WTC11 (cell line): ENCODE data around the gene MAX. TPM values are rescaled to one million over a fixed set of nuclear protein-coding genes. Genes with fewer than 3 reads are reported as not detected.

Source experiments
- ATAC-seq: fragments of 200-7000 bp; cut with Tn5 transposase; 2 replicates; pipeline ENCODE4 v1.10.0; 2021; ENCODE audit warnings: mild to moderate bottlenecking, moderate library complexity
- CTCF ChIA-PET: fragments of 300-600 bp; sonication (Branson Sonifier 250); formaldehyde crosslinking; loops from one replicate; lab custom pipeline; 2021; ENCODE audit warnings: antibody characterized with exemption; lab: Charles Lee
- POLR2A ChIA-PET: fragments of 350-600 bp; sonication (Branson Sonifier 250); formaldehyde crosslinking; loops from one replicate; lab custom pipeline; 2021; ENCODE audit warnings: antibody characterized with exemption; lab: Charles Lee
- DNase-seq: peaks from one replicate; pipeline ENCODE4 v3.0.0; 2021; ENCODE audit warnings: low spot score
- H3K27ac Mint-ChIP-seq: 2 replicates; pipeline ENCODE4 v1.8.0; 2021; ENCODE audit warnings: mixed read lengths
- H3K27me3 Mint-ChIP-seq: 2 replicates; pipeline ENCODE4 v1.8.0; 2021; ENCODE audit warnings: low read depth, mild to moderate bottlenecking, moderate library complexity, mixed read lengths
- H3K36me3 Mint-ChIP-seq: 2 replicates; pipeline ENCODE4 v1.8.0; 2021; ENCODE audit warnings: mixed read lengths
- H3K4me1 Mint-ChIP-seq: 2 replicates; pipeline ENCODE4 v1.8.0; 2022; ENCODE audit warnings: mixed read lengths
- H3K4me3 Mint-ChIP-seq: 2 replicates; pipeline ENCODE4 v1.8.0; 2021; ENCODE audit warnings: mild to moderate bottlenecking, moderate library complexity, mixed read lengths
- H3K9me3 Mint-ChIP-seq: 2 replicates; pipeline ENCODE4 v1.8.0; 2021; ENCODE audit warnings: mixed read lengths
- AR ChIP-seq: fragments of 250-450 bp; sonication (Bioruptor Pico); IDR thresholded peaks from 2 replicates; pipeline ENCODE4 v1.9.0; 2021; ENCODE audit warnings: mild to moderate bottlenecking
- CBFB ChIP-seq: sonication (generic); formaldehyde crosslinking; IDR thresholded peaks from 2 replicates; pipeline ENCODE4 v1.8.1; 2022; ENCODE audit warnings: mild to moderate bottlenecking, low read depth, missing genetic modification reagents
- CREB1 ChIP-seq: sonication (generic); formaldehyde crosslinking; IDR thresholded peaks from 2 replicates; pipeline ENCODE4 v1.8.0; 2023; ENCODE audit warnings: mild to moderate bottlenecking, missing genetic modification reagents
- ELF4 ChIP-seq: sonication (generic); formaldehyde crosslinking; IDR thresholded peaks from 2 replicates; pipeline ENCODE4 v1.8.1; 2022; ENCODE audit warnings: low read depth, mild to moderate bottlenecking, moderate library complexity, missing genetic modification reagents
- GRHL2 ChIP-seq: fragments of 250-450 bp; sonication (Bioruptor Pico); IDR thresholded peaks from 2 replicates; pipeline ENCODE4 v1.8.0; 2022; ENCODE audit warnings: mild to moderate bottlenecking, moderate library complexity; ENCODE audit not compliant: insufficient replicate concordance, severe bottlenecking
- HMGA2 ChIP-seq: fragments of 250-450 bp; sonication (Bioruptor Pico); IDR thresholded peaks from 2 replicates; pipeline ENCODE4 v1.4.0; 2021; ENCODE audit warnings: mild to moderate bottlenecking, moderate library complexity
- HMGXB4 ChIP-seq: sonication (generic); formaldehyde crosslinking; IDR thresholded peaks from 2 replicates; pipeline ENCODE4 v1.8.1; 2023; ENCODE audit warnings: mild to moderate bottlenecking, moderate library complexity, missing genetic modification reagents
- KAT7 ChIP-seq: sonication (generic); formaldehyde crosslinking; IDR thresholded peaks from 2 replicates; pipeline ENCODE4 v1.8.1; 2023; ENCODE audit warnings: missing genetic modification reagents, mild to moderate bottlenecking, borderline replicate concordance
- MYBL2 ChIP-seq: sonication (generic); formaldehyde crosslinking; IDR thresholded peaks from 2 replicates; pipeline ENCODE4 v1.8.1; 2023; ENCODE audit warnings: mild to moderate bottlenecking, moderate library complexity, missing genetic modification reagents
- NR3C1 ChIP-seq: sonication (generic); formaldehyde crosslinking; conservative IDR thresholded peaks from 2 replicates; pipeline ENCODE4 v1.8.1; 2023; ENCODE audit warnings: low read depth, mild to moderate bottlenecking, missing genetic modification reagents
- SMAD3 ChIP-seq: sonication (generic); formaldehyde crosslinking; IDR thresholded peaks from 2 replicates; pipeline ENCODE4 v1.8.0; 2022; ENCODE audit warnings: missing genetic modification reagents, mild to moderate bottlenecking, borderline replicate concordance
- SMAD4 ChIP-seq: sonication (generic); formaldehyde crosslinking; IDR thresholded peaks from 2 replicates; pipeline ENCODE4 v1.8.0; 2022; ENCODE audit warnings: mild to moderate bottlenecking, missing genetic modification reagents
- TP53 ChIP-seq: sonication (generic); formaldehyde crosslinking; IDR thresholded peaks from 2 replicates; pipeline ENCODE4 v1.8.1; 2023; ENCODE audit warnings: mild to moderate bottlenecking, missing genetic modification reagents
- USF1 ChIP-seq: sonication (generic); formaldehyde crosslinking; IDR thresholded peaks from 2 replicates; pipeline ENCODE4 v1.8.0; 2022; ENCODE audit warnings: mild to moderate bottlenecking, missing genetic modification reagents
- ZMAT4 ChIP-seq: fragments of 250-450 bp; sonication (Bioruptor Pico); IDR thresholded peaks from 2 replicates; pipeline ENCODE4 v1.9.0; 2021; ENCODE audit warnings: mild to moderate bottlenecking
- ZNF396 ChIP-seq: fragments of 250-450 bp; sonication (Bioruptor Pico); IDR thresholded peaks from 2 replicates; pipeline ENCODE4 v1.8.0; 2021; ENCODE audit warnings: mild to moderate bottlenecking, moderate library complexity, borderline replicate concordance
- total RNA-seq: library from RNA; stranded (reverse); gene quantifications from 3 replicates; pipeline ENCODE4 v1.2.3, GENCODE V29; 2021
- TF ChIP-seq, protein P1 (sequence below): sonication (generic); formaldehyde crosslinking; IDR thresholded peaks from 2 replicates; pipeline ENCODE4 v1.8.1; 2022; ENCODE audit warnings: missing genetic modification reagents, borderline replicate concordance
- TF ChIP-seq, protein P2 (sequence below): sonication (generic); formaldehyde crosslinking; conservative IDR thresholded peaks from 2 replicates; pipeline ENCODE4 v1.8.1; 2022; ENCODE audit warnings: mild to moderate bottlenecking, missing genetic modification reagents
- TF ChIP-seq, protein P3 (sequence below): sonication (generic); formaldehyde crosslinking; IDR thresholded peaks from 2 replicates; pipeline ENCODE4 v1.8.1; 2022; ENCODE audit warnings: low read depth, mild to moderate bottlenecking, moderate library complexity, missing genetic modification reagents, borderline replicate concordance

Gene MAX
- total RNA-seq, 1 experiment from 2014 or later: 58.5 TPM

GRCh38 chr14:65080960-65081747, 21.2 kb downstream of the MAX start:
- DNase-seq: no peak
- TF ChIP-seq, protein P1, sequence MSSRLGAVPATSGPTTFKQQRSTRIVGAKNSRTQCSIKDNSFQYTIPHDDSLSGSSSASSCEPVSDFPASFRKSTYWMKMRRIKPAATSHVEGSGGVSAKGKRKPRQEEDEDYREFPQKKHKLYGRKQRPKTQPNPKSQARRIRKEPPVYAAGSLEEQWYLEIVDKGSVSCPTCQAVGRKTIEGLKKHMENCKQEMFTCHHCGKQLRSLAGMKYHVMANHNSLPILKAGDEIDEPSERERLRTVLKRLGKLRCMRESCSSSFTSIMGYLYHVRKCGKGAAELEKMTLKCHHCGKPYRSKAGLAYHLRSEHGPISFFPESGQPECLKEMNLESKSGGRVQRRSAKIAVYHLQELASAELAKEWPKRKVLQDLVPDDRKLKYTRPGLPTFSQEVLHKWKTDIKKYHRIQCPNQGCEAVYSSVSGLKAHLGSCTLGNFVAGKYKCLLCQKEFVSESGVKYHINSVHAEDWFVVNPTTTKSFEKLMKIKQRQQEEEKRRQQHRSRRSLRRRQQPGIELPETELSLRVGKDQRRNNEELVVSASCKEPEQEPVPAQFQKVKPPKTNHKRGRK (CRISPR knock-in tag): no peak
- TF ChIP-seq, protein P2, sequence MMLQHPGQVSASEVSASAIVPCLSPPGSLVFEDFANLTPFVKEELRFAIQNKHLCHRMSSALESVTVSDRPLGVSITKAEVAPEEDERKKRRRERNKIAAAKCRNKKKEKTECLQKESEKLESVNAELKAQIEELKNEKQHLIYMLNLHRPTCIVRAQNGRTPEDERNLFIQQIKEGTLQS (CRISPR knock-in tag): no peak
- TF ChIP-seq ELF4 (CRISPR knock-in tag) (no peak), TP53 (CRISPR knock-in tag) (no peak)
- TF ChIP-seq, protein P3, sequence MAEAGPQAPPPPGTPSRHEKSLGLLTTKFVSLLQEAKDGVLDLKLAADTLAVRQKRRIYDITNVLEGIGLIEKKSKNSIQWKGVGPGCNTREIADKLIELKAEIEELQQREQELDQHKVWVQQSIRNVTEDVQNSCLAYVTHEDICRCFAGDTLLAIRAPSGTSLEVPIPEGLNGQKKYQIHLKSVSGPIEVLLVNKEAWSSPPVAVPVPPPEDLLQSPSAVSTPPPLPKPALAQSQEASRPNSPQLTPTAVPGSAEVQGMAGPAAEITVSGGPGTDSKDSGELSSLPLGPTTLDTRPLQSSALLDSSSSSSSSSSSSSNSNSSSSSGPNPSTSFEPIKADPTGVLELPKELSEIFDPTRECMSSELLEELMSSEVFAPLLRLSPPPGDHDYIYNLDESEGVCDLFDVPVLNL (CRISPR knock-in tag): no peak
- TF ChIP-seq, all 79 proteins: peak for 0
- POLR2A ChIA-PET: no interaction called here
- Mint-ChIP-seq H3K27ac (no peak overlapping the region), H3K36me3 (peaks cover 49% of the 10 kb centered on the region), H3K4me3 (no peak overlapping the region), H3K9me3 (peaks cover 10% of the 10 kb centered on the region), H3K4me1 (peaks cover 21% of the 10 kb centered on the region), H3K27me3 (no peaks in the 10 kb centered on the region; the same call in 1 of the 2 replicates)
- no peak for ATAC-seq
- CTCF ChIA-PET: no interaction called here

GRCh38 chr14:65079768-65080167, 22.5 kb downstream of the MAX start:
- ATAC-seq: no peak
- no peak for DNase-seq
- Mint-ChIP-seq H3K27ac (no peak overlapping the region), H3K36me3 (peaks cover 45% of the 10 kb centered on the region), H3K4me1 (peaks cover 21% of the 10 kb centered on the region), H3K4me3 (no peak overlapping the region), H3K27me3 (no peaks in the 10 kb centered on the region), H3K9me3 (no peaks in the 10 kb centered on the region)
- TF ChIP-seq MYBL2 (CRISPR knock-in tag): no peak
- ChIA-PET CTCF (no interaction called here), POLR2A (no interaction called here)

DNA sequence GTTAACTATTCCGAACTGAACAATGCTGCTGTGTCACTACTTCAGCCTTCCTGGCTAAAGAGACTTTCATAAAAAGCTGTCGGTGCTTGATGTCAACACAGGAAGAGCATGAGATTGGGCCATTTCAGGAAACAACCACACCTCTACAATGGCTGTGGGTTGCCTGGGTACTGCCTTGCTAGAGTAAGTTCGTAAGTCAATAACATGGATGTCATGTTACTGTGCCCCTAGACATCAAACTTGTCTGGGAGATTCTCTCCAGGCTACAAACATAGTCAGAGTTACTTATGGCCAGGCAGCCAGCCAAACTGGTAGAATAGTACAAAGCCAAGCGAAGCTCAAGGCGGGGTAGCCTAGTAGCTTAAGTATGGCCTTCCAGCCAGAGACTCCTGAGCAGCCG, 23.1 kb downstream of the MAX start:
- Mint-ChIP-seq H3K27ac (no peak overlapping the region), H3K27me3 (no peaks in the 10 kb centered on the region), H3K9me3 (no peaks in the 10 kb centered on the region), H3K36me3 (peaks cover 41% of the 10 kb centered on the region), H3K4me3 (no peak overlapping the region), H3K4me1 (peaks cover 21% of the 10 kb centered on the region)
- DNase-seq (no peak), ATAC-seq (no peak)
- TF ChIP-seq CBFB (CRISPR knock-in tag) (no peak), GRHL2 (no peak), ZNF396 (CRISPR knock-in tag) (no peak), ZMAT4 (CRISPR knock-in tag) (no peak), AR (CRISPR knock-in tag) (no peak), HMGA2 (CRISPR knock-in tag) (no peak), SMAD4 (CRISPR knock-in tag) (no peak), HMGXB4 (CRISPR knock-in tag) (no peak), NR3C1 (CRISPR knock-in tag) (no peak), USF1 (CRISPR knock-in tag) (no peak), MYBL2 (CRISPR knock-in tag) (no peak), KAT7 (no peak), CREB1 (CRISPR knock-in tag) (no peak), SMAD3 (CRISPR knock-in tag) (no peak)
- TF ChIP-seq, protein P2 (CRISPR knock-in tag): no peak
- TF ChIP-seq, protein P3 (CRISPR knock-in tag): no peak
- CTCF ChIA-PET: interaction anchor here (1.0 kb wide), 1 partner anchor 256 kb away, joined by 3 read pairs; no protein-coding TSS in a partner anchor
- POLR2A ChIA-PET: no interaction called here
